Glutamatergic neuron (in vitro differentiated cells): Measurements from ENCODE around the gene DPH1. TPM values are rescaled to one million over a fixed set of nuclear protein-coding genes. Genes with fewer than 3 reads are reported as not detected.

Source experiments
- DNase-seq: peaks from one replicate; pipeline ENCODE4 v3.0.0; 2022
- H3K27ac Mint-ChIP-seq: one replicate; pipeline ENCODE4 v1.8.0; 2020; ENCODE audit warnings: mild to moderate bottlenecking, mixed read lengths, inconsistent platforms; ENCODE audit not compliant: unreplicated experiment
- H3K27me3 Mint-ChIP-seq: one replicate; pipeline ENCODE4 v1.8.0; 2020; ENCODE audit warnings: mild to moderate bottlenecking, moderate library complexity, mixed read lengths, inconsistent platforms; ENCODE audit not compliant: unreplicated experiment
- H3K36me3 Mint-ChIP-seq: one replicate; pipeline ENCODE4 v1.8.0; 2020; ENCODE audit warnings: mild to moderate bottlenecking, mixed read lengths, inconsistent platforms; ENCODE audit not compliant: unreplicated experiment
- H3K4me1 Mint-ChIP-seq: one replicate; pipeline ENCODE4 v1.8.0; 2020; ENCODE audit warnings: mild to moderate bottlenecking, low read depth, mixed read lengths, inconsistent platforms; ENCODE audit not compliant: unreplicated experiment
- H3K4me3 Mint-ChIP-seq: one replicate; pipeline ENCODE4 v1.8.0; 2020; ENCODE audit warnings: mild to moderate bottlenecking, mixed read lengths, inconsistent platforms; ENCODE audit not compliant: unreplicated experiment
- H3K9me3 Mint-ChIP-seq: one replicate; pipeline ENCODE4 v1.8.0; 2020; ENCODE audit warnings: mild to moderate bottlenecking, moderate library complexity, mixed read lengths, inconsistent platforms; ENCODE audit not compliant: unreplicated experiment
- CTCF ChIP-seq: fragments of 200-600 bp; sonication (generic); IDR thresholded peaks from one replicate; pipeline ENCODE4 v1.5.0; 2021; ENCODE audit not compliant: partially characterized antibody, unreplicated experiment
- total RNA-seq: library from RNA; stranded (reverse); fragmentation: NEBNext Ultra II Directional; extraction: Animal tissue kit (Norgen Biotek cat#: 25700); gene quantifications from one replicate; pipeline ENCODE4 v1.2.1, GENCODE V29; 2021; ENCODE audit not compliant: unreplicated experiment

The DPH1 gene
- total RNA-seq, 1 donor from 2014 or later, result 36.4 TPM

GRCh38 chr17:2027528-2028233 lies 2.3 kb upstream of the DPH1 start:
- peaks cover 9% of the 10 kb centered on the region for H3K27me3 Mint-ChIP-seq
- no peaks in the 10 kb centered on the region for H3K36me3 Mint-ChIP-seq
- H3K9me3 Mint-ChIP-seq, result peaks cover 4% of the 10 kb centered on the region
- no peak overlapping the region for H3K27ac Mint-ChIP-seq
- peaks cover 10% of the 10 kb centered on the region for H3K4me1 Mint-ChIP-seq
- no peak for TF ChIP-seq CTCF
- peak overlapping the region; percentile 32 for H3K4me3 Mint-ChIP-seq
- DNase-seq, result no peak

- peak overlapping the region; percentile 18 for H3K4me3 Mint-ChIP-seq
Measured at GRCh38 chr17:2028234-2028614, 1.7 kb upstream of the DPH1 start.

GRCh38 chr17:2028737-2029136 lies 1.2 kb upstream of the DPH1 start:
- peak; percentile 29 for DNase-seq
- H3K9me3 Mint-ChIP-seq, result peaks cover 4% of the 10 kb centered on the region
- no peak for TF ChIP-seq CTCF
- peaks cover 12% of the 10 kb centered on the region for H3K4me1 Mint-ChIP-seq
- peak overlapping the region; percentile 20 for H3K4me3 Mint-ChIP-seq
- no peaks in the 10 kb centered on the region for H3K36me3 Mint-ChIP-seq
- no peak overlapping the region for H3K27ac Mint-ChIP-seq
- peaks cover 9% of the 10 kb centered on the region for H3K27me3 Mint-ChIP-seq

More at GRCh38 chr17:2028234-2028614, 1.7 kb upstream of the DPH1 start:
- peaks cover 9% of the 10 kb centered on the region for H3K27me3 Mint-ChIP-seq
- H3K9me3 Mint-ChIP-seq, result peaks cover 4% of the 10 kb centered on the region
- no peaks in the 10 kb centered on the region for H3K36me3 Mint-ChIP-seq
- peak overlapping the region; percentile 48 for H3K27ac Mint-ChIP-seq
- no peak for TF ChIP-seq CTCF
- DNase-seq, result no peak
- H3K4me1 Mint-ChIP-seq, result peaks cover 11% of the 10 kb centered on the region

- peaks cover 9% of the 10 kb centered on the region for H3K27me3 Mint-ChIP-seq
- no peaks in the 10 kb centered on the region for H3K36me3 Mint-ChIP-seq
- peak overlapping the region; percentile 72 for H3K27ac Mint-ChIP-seq
- peak; percentile 69 for DNase-seq
- peak; percentile 58 for TF ChIP-seq CTCF
- H3K9me3 Mint-ChIP-seq, result peaks cover 4% of the 10 kb centered on the region
- peaks cover 15% of the 10 kb centered on the region for H3K4me1 Mint-ChIP-seq
- peak overlapping the region; percentile 93 for H3K4me3 Mint-ChIP-seq
Measured at GRCh38 chr17:2030779-2031163, 818 bp downstream of the DPH1 start.

GRCh38 chr17:2033153-2033552 lies 3.2 kb downstream of the DPH1 start:
- Mint-ChIP-seq H3K4me1 (peaks cover 16% of the 10 kb centered on the region), H3K36me3 (no peaks in the 10 kb centered on the region), H3K27me3 (no peaks in the 10 kb centered on the region), H3K27ac (peak overlapping the region; percentile 43), H3K4me3 (no peak overlapping the region), H3K9me3 (peaks cover 1% of the 10 kb centered on the region)
- TF ChIP-seq CTCF, result no peak
- no peak for DNase-seq
